ENCODE data around the gene GPR157.

GPR157 gene

GRCh38 chr1:9101510-9102146, 27.3 kb downstream of the GPR157 start:
- no peak overlapping the region for H2AFZ ChIP-seq (ENCODE audit: low read length)
- H3K9ac ChIP-seq (ENCODE audit: low read depth, low read length, poor library complexity) = no peak overlapping the region
- peaks cover 0 to 16% (median 0%) of the 10 kb centered on the region in 3 experiments for H3K27me3 ChIP-seq (ENCODE audit: control insufficient read depth in 3 of 3, insufficient read depth in 3 of 3, low read depth in 1 of 3, low read length in 3 of 3)
- no peak overlapping the region for H2BK12ac ChIP-seq (ENCODE audit: low read length)
- H3K4me3 ChIP-seq (ENCODE audit: low read length in 2 of 2) = no peak overlapping the region
- no peak overlapping the region for H3K23ac ChIP-seq (ENCODE audit: low read depth, low read length, poor library complexity)
- DNase-seq (ENCODE audit: low spot score) = peak; percentile 18
- H2AK5ac ChIP-seq (ENCODE audit: low read depth, low read length) = no peak overlapping the region
- H4K91ac ChIP-seq (ENCODE audit: low read depth, low read length, poor library complexity) = no peak overlapping the region
- no peaks in the 10 kb centered on the region for H3K4me1 ChIP-seq (ENCODE audit: control insufficient read depth in 2 of 2, insufficient read depth in 1 of 2, low read depth in 1 of 2, low read length in 2 of 2)
- no peak overlapping the region for H3K4ac ChIP-seq (ENCODE audit: low read length)
- no peak overlapping the region for H3K27ac ChIP-seq (replicated peaks; ENCODE audit: low read length)
- H3K9me3 ChIP-seq (replicated peaks in 1 of 2; ENCODE audit: control insufficient read depth in 2 of 2, insufficient read depth in 1 of 2, low read depth in 1 of 2, low read length in 2 of 2) = peaks cover 0 to 2% of the 10 kb centered on the region in 2 donors
- no CpG with 5 or more reads among the region's 4 CpGs for WGBS, 2 donors (ENCODE audit: extremely low coverage in 2 of 2, insufficient read length in 2 of 2, insufficient replicate concordance in 1 of 2)
- H2BK120ac ChIP-seq (ENCODE audit: low read depth, low read length) = no peak overlapping the region
- H3K36me3 ChIP-seq (replicated peaks in 1 of 2; ENCODE audit: control insufficient read depth in 2 of 2, insufficient read depth in 2 of 2, low read length in 2 of 2) = no peaks in the 10 kb centered on the region
- H2BK15ac ChIP-seq (ENCODE audit: low read length) = no peak overlapping the region
- H3K79me1 ChIP-seq (ENCODE audit: low read depth, low read length) = no peaks in the 10 kb centered on the region
- H4K8ac ChIP-seq (ENCODE audit: low read depth, low read length) = no peak overlapping the region
- no peak overlapping the region for H3K14ac ChIP-seq (ENCODE audit: low read length)
- no peak overlapping the region for H2BK5ac ChIP-seq (ENCODE audit: low read length)
- no peak overlapping the region for H3K4me2 ChIP-seq (ENCODE audit: insufficient read depth, low read length, poor library complexity, severe bottlenecking)
- no peak overlapping the region for H3K18ac ChIP-seq (ENCODE audit: low read length)

- WGBS, 2 donors (ENCODE audit: extremely low coverage in 2 of 2, insufficient read length in 2 of 2, insufficient replicate concordance in 1 of 2) = no CpG with 5 or more reads among the region's 8 CpGs
Measured at GRCh38 chr1:9100471-9101043, 28.3 kb downstream of the GPR157 start.

GRCh38 chr1:9099555-9099954, 29.3 kb downstream of the GPR157 start:
- Histone ChIP-seq H3K9me3 (replicated peaks in 1 of 2; ENCODE audit: control insufficient read depth in 2 of 2, insufficient read depth in 1 of 2, low read depth in 1 of 2, low read length in 2 of 2) (peaks cover 0 to 7% of the 10 kb centered on the region in 2 donors), H2BK120ac (ENCODE audit: low read depth, low read length) (no peak overlapping the region), H3K4me1 (ENCODE audit: control insufficient read depth in 2 of 2, insufficient read depth in 1 of 2, low read depth in 1 of 2, low read length in 2 of 2) (no peaks in the 10 kb centered on the region), H2AK5ac (ENCODE audit: low read depth, low read length) (no peak overlapping the region), H3K9ac (ENCODE audit: low read depth, low read length, poor library complexity) (no peak overlapping the region), H3K4me3 (ENCODE audit: low read length in 2 of 2) (peak overlapping the region in 1 of 2 donors; percentile 30), H3K36me3 (replicated peaks in 1 of 2; ENCODE audit: control insufficient read depth in 2 of 2, insufficient read depth in 2 of 2, low read length in 2 of 2) (no peaks in the 10 kb centered on the region), H2BK12ac (ENCODE audit: low read length) (no peak overlapping the region), H3K27ac (replicated peaks; ENCODE audit: low read length) (no peak overlapping the region), H3K79me1 (ENCODE audit: low read depth, low read length) (no peaks in the 10 kb centered on the region), H3K14ac (ENCODE audit: low read length) (no peak overlapping the region), H2BK5ac (ENCODE audit: low read length) (no peak overlapping the region), H4K91ac (ENCODE audit: low read depth, low read length, poor library complexity) (no peak overlapping the region), H2BK15ac (ENCODE audit: low read length) (no peak overlapping the region), H4K8ac (ENCODE audit: low read depth, low read length) (no peak overlapping the region), H3K18ac (ENCODE audit: low read length) (no peak overlapping the region), H3K27me3 (ENCODE audit: control insufficient read depth in 3 of 3, insufficient read depth in 3 of 3, low read depth in 1 of 3, low read length in 3 of 3) (peaks cover 0 to 3% (median 0%) of the 10 kb centered on the region in 3 experiments), H2AFZ (ENCODE audit: low read length) (no peak overlapping the region), H3K4me2 (ENCODE audit: insufficient read depth, low read length, poor library complexity, severe bottlenecking) (no peak overlapping the region), H3K4ac (ENCODE audit: low read length) (no peak overlapping the region), H3K23ac (ENCODE audit: low read depth, low read length, poor library complexity) (no peak overlapping the region)
- WGBS, 2 donors (ENCODE audit: extremely low coverage in 2 of 2, insufficient read length in 2 of 2, insufficient replicate concordance in 1 of 2) = no CpG with 5 or more reads among the region's 7 CpGs
- no peak for DNase-seq (ENCODE audit: low spot score)

More at GRCh38 chr1:9100471-9101043, 28.3 kb downstream of the GPR157 start:
- H2AK5ac ChIP-seq (ENCODE audit: low read depth, low read length) = no peak overlapping the region
- peaks cover 0 to 4% of the 10 kb centered on the region in 2 donors for H3K9me3 ChIP-seq (replicated peaks in 1 of 2; ENCODE audit: control insufficient read depth in 2 of 2, insufficient read depth in 1 of 2, low read depth in 1 of 2, low read length in 2 of 2)
- H3K79me1 ChIP-seq (ENCODE audit: low read depth, low read length) = no peaks in the 10 kb centered on the region
- no peak overlapping the region for H3K18ac ChIP-seq (ENCODE audit: low read length)
- no peak overlapping the region for H3K14ac ChIP-seq (ENCODE audit: low read length)
- H3K4me3 ChIP-seq (ENCODE audit: low read length in 2 of 2) = no peak overlapping the region
- H3K4me1 ChIP-seq (ENCODE audit: control insufficient read depth in 2 of 2, insufficient read depth in 1 of 2, low read depth in 1 of 2, low read length in 2 of 2) = no peaks in the 10 kb centered on the region
- no peak overlapping the region for H3K9ac ChIP-seq (ENCODE audit: low read depth, low read length, poor library complexity)
- DNase-seq (ENCODE audit: low spot score) = no peak
- H2BK15ac ChIP-seq (ENCODE audit: low read length) = no peak overlapping the region
- no peak overlapping the region for H3K27ac ChIP-seq (replicated peaks; ENCODE audit: low read length)
- no peak overlapping the region for H4K91ac ChIP-seq (ENCODE audit: low read depth, low read length, poor library complexity)
- H2AFZ ChIP-seq (ENCODE audit: low read length) = no peak overlapping the region
- no peak overlapping the region for H2BK12ac ChIP-seq (ENCODE audit: low read length)
- H3K4ac ChIP-seq (ENCODE audit: low read length) = no peak overlapping the region
- no peak overlapping the region for H3K4me2 ChIP-seq (ENCODE audit: insufficient read depth, low read length, poor library complexity, severe bottlenecking)
- H3K23ac ChIP-seq (ENCODE audit: low read depth, low read length, poor library complexity) = no peak overlapping the region
- peaks cover 0 to 10% (median 0%) of the 10 kb centered on the region in 3 experiments for H3K27me3 ChIP-seq (ENCODE audit: control insufficient read depth in 3 of 3, insufficient read depth in 3 of 3, low read depth in 1 of 3, low read length in 3 of 3)
- no peak overlapping the region for H2BK5ac ChIP-seq (ENCODE audit: low read length)
- H3K36me3 ChIP-seq (replicated peaks in 1 of 2; ENCODE audit: control insufficient read depth in 2 of 2, insufficient read depth in 2 of 2, low read length in 2 of 2) = no peaks in the 10 kb centered on the region
- no peak overlapping the region for H4K8ac ChIP-seq (ENCODE audit: low read depth, low read length)
- no peak overlapping the region for H2BK120ac ChIP-seq (ENCODE audit: low read depth, low read length)

DNA sequence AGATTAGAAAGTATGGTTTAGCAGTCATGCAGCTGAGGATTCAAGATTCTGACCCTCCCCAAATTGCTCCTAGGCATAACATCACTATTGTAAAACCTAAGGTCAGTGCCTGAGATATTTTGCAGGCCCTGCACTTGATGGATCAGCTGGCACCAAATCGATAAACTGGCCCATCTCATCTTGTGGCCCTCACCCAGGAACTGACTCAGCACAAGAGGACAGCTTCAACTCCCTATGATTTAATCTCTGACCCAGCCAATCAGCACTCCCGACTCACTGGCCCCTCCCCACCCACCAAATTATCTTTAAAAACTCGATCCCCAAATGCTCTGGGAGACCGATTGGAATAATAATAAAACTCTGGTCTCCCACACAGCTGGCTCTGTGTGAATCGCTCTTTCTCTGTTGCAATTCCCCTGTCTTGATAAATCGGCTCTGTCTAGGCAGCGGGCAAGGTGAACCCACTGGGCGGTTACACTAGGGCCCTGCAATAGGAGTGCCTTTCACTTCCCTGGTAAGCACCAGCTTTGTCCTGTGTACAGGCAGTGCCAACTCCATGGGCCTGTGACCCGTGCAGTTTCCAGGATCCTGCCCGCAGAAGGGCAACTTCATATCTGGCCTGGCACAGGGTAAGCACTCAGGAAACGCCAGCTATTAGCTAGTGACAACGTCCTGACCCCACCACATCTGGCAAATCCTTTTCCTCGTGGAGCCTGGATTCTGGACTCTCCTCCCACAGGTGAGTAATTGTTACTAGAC, 30.8 kb downstream of the GPR157 start:
- Histone ChIP-seq H3K14ac (ENCODE audit: low read length) (no peak overlapping the region), H3K4me2 (ENCODE audit: insufficient read depth, low read length, poor library complexity, severe bottlenecking) (no peak overlapping the region), H2AFZ (ENCODE audit: low read length) (no peak overlapping the region), H3K9me3 (replicated peaks in 1 of 2; ENCODE audit: control insufficient read depth in 2 of 2, insufficient read depth in 1 of 2, low read depth in 1 of 2, low read length in 2 of 2) (peaks cover 0 to 8% of the 10 kb centered on the region in 2 donors), H2BK120ac (ENCODE audit: low read depth, low read length) (no peak overlapping the region), H3K9ac (ENCODE audit: low read depth, low read length, poor library complexity) (no peak overlapping the region), H3K79me1 (ENCODE audit: low read depth, low read length) (no peaks in the 10 kb centered on the region), H3K27me3 (ENCODE audit: control insufficient read depth in 3 of 3, insufficient read depth in 3 of 3, low read depth in 1 of 3, low read length in 3 of 3) (peaks cover 0 to 9% (median 0%) of the 10 kb centered on the region in 3 experiments), H4K91ac (ENCODE audit: low read depth, low read length, poor library complexity) (no peak overlapping the region), H3K4me1 (ENCODE audit: control insufficient read depth in 2 of 2, insufficient read depth in 1 of 2, low read depth in 1 of 2, low read length in 2 of 2) (no peaks in the 10 kb centered on the region), H3K18ac (ENCODE audit: low read length) (no peak overlapping the region), H3K27ac (replicated peaks; ENCODE audit: low read length) (no peak overlapping the region), H3K36me3 (replicated peaks in 1 of 2; ENCODE audit: control insufficient read depth in 2 of 2, insufficient read depth in 2 of 2, low read length in 2 of 2) (no peaks in the 10 kb centered on the region), H3K23ac (ENCODE audit: low read depth, low read length, poor library complexity) (no peak overlapping the region), H2AK5ac (ENCODE audit: low read depth, low read length) (no peak overlapping the region), H3K4me3 (ENCODE audit: low read length in 2 of 2) (no peak overlapping the region), H3K4ac (ENCODE audit: low read length) (no peak overlapping the region), H2BK5ac (ENCODE audit: low read length) (no peak overlapping the region), H2BK12ac (ENCODE audit: low read length) (no peak overlapping the region), H2BK15ac (ENCODE audit: low read length) (no peak overlapping the region), H4K8ac (ENCODE audit: low read depth, low read length) (no peak overlapping the region)
- DNase-seq (ENCODE audit: low spot score) = no peak
- no CpG with 5 or more reads among the region's 13 CpGs for WGBS, 2 donors (ENCODE audit: extremely low coverage in 2 of 2, insufficient read length in 2 of 2, insufficient replicate concordance in 1 of 2)
